GM19025 (cell line): ENCODE results near the gene WDR47.

ENCODE experiments used
- ATAC-seq: cut with Tn5 transposase; IDR thresholded peaks from one replicate; pipeline ENCODE4 v1.9.1; 2021; ENCODE audit warnings: mild to moderate bottlenecking, low read depth, moderate library complexity; ENCODE audit not compliant: unreplicated experiment

WDR47 gene

GRCh38 chr1:109041621-109042468 is at the start of gene WDR47:
TSS of gene WDR47 (minus strand) at chr1:109042102. CDS start at chr1:109023512, 18,590 bp downstream.
- ATAC-seq = peak; percentile 96

- peak; percentile 40 for ATAC-seq
Observed at GRCh38 chr1:109091078-109091838, 49.4 kb upstream of the WDR47 start.

DNA sequence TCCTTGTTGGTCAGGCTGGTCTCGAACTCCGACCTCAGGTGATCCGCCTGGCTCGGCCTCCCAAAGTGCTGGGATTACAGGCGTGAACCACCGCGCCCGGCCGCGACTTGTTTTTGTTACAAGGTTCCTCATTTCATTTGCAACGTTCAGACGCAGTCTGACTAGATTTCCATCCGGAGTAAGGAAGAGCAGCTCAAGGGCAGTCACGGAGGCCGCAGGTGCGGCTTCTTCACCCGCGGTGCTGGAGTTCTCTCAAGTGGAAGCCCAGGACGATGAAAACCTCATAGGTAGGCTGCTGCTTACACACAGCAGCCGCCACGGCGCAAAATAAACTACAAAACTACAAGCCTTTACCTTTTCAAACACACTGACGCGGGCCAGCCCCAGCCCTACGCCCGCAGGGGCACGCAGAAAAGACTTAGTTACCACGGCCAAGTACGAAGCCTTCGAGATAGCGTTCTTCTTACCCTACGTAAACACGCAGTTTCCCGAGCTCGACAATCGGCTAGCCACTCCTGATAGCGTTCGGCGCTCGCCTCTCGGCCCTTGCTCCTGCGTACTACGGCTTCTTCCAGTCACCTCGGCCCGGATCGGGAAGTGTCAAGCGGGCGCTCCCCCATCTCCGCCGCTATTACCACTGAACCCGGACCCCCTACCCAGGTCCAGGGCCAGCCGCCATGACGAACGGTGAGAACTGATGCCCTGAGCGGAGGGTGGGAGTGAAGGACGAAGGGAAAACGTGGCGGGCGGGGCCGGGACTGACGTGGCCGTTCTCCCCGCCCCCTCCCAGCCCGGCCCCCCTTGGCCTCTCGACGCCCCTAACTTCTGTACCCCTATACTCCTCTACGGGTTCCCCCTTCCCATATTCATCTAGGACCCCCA is 48.5 kb upstream of the WDR47 start, which contains the start of gene TMEM167B:
TSS of gene TMEM167B (plus strand) at position 569 of the 882 bp plus-strand sequence. CDS start at position 678, 109 bp downstream.
- peak; percentile 91 for ATAC-seq

GRCh38 chr1:109089242-109090015 is 47.5 kb upstream of the WDR47 start:
- no peak for ATAC-seq

GRCh38 chr1:109084563-109085517 is 42.9 kb upstream of the WDR47 start:
- no peak for ATAC-seq

DNA sequence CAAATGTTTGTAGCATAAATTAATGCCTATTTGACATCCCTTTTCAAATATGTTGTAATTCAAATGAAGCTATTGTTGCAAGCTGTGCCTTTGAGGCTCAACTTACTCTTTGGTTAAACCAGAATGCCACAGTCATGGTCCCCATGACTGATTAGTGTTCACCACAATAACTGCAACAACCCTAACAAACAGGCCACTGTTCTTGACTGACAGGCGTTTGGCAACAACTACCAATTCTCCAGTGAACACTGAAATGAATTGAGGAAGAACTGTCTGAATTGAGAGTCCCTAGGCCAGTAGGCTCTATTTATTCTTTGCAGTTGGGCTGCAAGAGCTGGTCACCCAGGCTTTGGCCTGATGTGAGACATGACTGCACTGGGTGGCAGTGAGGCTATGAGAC is 42.0 kb upstream of the WDR47 start:
- no peak for ATAC-seq

DNA sequence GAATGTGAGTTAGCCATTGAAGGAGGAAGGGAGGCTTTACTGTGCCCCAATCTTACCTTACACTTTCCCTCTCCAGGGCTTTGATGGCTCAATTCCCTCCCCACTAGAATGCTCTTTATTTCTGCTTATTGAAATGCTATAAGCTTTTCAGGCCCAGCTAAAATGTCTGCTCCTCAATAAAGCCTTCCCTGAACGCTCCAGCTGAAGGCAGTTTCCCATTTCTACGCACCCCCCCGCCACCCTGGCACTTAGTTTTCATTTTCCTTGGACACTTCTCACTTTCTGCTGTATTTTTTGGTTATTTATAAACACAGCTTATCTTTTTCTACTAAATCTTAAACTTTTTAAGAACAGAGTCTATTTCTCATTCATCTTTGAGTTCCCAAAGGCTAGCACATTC is 41.6 kb upstream of the WDR47 start:
- no peak for ATAC-seq

DNA sequence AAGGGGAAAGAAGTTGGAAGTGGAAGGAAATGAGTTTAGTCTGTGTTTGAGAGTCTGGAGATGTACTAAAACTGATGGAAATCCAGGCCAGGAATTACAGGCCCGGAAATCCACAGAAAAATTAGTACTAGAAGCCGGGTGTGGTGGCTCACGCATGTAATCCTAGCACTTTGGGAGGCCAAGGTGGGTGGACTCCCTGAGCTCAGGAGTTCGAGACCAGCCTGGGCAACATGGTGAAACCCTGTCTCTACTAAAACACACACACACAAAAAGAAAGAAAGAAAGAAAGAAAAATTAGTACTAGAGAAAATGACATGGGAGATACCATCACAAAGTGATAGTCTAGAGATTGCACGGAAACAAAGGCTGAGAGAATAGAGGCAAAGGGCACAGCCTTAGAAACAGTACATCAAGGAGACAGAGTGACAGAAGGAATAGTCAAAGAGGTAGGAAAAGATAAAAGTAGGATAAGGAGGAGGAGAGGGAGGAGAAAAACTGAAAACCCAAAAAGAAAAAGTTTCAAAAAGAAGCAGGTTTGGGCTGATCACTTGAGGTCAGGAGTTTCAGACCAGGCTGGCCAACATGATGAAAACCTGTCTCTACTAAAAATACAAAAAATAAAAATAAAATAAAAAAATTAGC is 38.7 kb upstream of the WDR47 start:
- ATAC-seq = no peak

- no peak for ATAC-seq
Observed at GRCh38 chr1:109079240-109079622, 37.3 kb upstream of the WDR47 start.

GRCh38 chr1:109078317-109078716 is 36.4 kb upstream of the WDR47 start:
- no peak for ATAC-seq

DNA sequence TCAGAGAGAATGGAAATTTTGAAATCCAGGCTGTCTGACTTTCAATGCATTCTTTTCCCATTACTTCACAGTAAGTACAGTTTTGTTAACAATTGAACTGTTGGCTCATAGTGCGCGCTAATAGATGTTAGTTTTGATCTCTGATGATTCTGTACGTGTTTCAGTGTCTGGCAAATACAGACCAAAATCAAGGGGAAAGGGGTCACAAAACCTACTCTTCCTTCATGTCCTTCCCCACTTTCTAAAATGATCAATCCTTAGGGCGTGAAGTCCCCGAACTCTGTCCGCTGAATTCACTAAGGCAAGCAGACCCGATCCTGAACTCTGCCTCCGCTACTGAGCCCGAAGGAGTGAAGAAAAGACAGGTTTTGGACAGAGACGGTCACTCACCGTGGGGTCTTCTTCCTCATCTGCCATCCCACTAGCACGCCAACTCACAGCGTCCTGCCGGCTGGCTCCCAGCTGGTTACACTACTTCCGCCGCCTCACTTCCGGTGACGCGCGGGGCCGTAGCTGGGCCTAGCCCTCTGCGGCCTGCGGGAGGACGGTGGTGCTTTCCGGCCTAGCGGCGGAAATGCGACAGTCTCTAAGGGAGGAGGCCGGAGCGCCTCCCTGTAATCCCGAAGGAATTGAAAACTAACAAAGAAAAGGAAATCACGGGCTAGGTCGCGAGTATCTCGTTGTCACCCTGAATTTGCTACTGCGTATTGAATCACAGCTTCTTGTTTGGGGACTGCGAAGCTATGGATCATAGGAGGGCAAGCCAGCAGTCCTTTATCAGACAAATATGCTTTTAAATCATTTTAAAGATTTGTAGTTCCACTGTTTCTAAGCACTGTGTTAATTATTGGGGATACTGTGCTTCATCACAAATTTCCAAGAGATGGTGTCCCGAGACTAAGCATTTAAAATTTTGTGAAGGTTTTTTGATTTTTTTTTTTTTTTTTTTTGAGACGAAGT is 33.9 kb upstream of the WDR47 start, which contains the start of gene TAF13:
TSS of gene TAF13 (minus strand) at position 473 of the 960 bp plus-strand sequence. CDS start at position 417, 56 bp downstream.
- peak; percentile 99 for ATAC-seq

GRCh38 chr1:109069294-109069693 is 27.4 kb upstream of the WDR47 start:
- no peak for ATAC-seq

DNA sequence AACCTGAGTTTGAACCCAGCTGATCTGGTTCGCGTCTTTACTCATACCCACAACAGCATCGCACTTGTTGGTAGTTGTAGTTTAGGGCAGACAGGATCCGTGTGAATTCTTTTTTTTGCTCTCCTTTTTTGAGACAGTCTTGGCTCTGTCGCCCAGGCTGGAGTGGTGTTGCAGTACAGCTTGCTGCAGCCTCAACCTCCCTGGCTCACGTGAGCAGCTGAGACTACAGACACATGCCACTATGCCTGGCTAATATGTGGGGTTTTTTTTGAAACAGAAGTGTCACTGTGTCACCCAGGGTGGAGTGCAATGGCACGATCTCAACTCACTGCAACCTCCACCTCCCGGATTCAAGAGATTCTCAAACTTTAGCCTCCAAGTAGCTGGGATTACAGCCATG is 26.0 kb upstream of the WDR47 start:
- no peak for ATAC-seq

DNA sequence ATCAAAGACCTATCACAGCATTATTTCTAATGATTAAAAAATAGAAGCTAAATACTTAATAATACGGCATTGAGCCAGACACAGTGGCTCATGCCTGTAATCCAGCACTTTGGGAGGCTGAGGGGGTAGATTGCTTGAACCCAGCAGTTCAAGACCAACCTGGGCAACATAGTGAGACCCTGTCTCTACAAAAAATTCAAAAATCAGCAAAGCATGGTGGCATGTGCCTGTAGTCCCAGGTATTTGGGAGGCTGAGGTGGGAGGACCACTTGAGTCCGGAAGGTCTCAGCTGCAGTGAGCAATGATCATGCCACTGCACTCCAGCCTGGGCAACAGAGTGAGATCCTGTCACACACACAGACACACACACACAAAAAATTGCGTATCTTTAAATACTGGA is 23.2 kb upstream of the WDR47 start:
- no peak for ATAC-seq

- no peak for ATAC-seq
Observed at GRCh38 chr1:109061183-109061582, 19.3 kb upstream of the WDR47 start.

GRCh38 chr1:109060707-109061106 is 18.8 kb upstream of the WDR47 start:
- no peak for ATAC-seq

DNA sequence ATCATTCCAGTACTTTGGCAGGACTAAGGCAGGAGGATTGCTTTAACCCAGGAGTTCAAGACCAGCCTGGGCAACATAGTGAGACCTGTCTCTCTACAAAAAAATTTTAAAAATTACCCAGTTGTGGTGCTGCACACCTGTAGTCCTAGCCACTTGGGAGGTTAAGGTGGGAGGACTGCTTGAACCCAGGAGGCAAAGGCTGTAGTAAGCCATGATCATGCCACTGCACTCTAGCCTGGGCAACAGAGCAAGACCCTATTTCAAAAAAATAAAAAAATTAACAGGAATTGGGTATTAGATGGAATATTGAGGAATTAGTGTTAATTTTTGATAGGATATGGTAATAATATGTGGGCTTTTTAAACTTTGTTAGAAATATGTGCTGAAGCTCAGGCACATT is 17.1 kb upstream of the WDR47 start:
- no peak for ATAC-seq
